HCT116 (cell line): ENCODE measurements around the gene EN2. TPM values are rescaled to one million over a fixed set of nuclear protein-coding genes. Genes with fewer than 3 reads are reported as not detected.

Experiments used
- ATAC-seq: fragments of 200-7000 bp; cut with Tn5 transposase; 2 replicates; pipeline ENCODE4 v1.9.1; 2020; ENCODE audit warnings: mild to moderate bottlenecking, moderate library complexity
- BruUV-seq: library from RNA; stranded (reverse); fragments of 400-500 nt; replicated peaks from 2 replicates; lab custom pipeline; 2021; lab: Mats Ljungman, UMichigan
- CTCF ChIA-PET: fragments of 300-600 bp; sonication (Branson Sonifier 250); formaldehyde crosslinking; loops from one replicate; lab custom pipeline; 2021; ENCODE audit warnings: antibody characterized with exemption; lab: Charles Lee
- POLR2A ChIA-PET: fragments of 300-600, 350-600 bp; sonication (Branson Sonifier 250); formaldehyde crosslinking; loops from one replicate; lab custom pipeline; 2021; ENCODE audit warnings: antibody characterized with exemption; lab: Charles Lee
- RAD21 ChIA-PET, 2 experiments: fragments of 300-600 bp; sonication (Branson Sonifier 250); formaldehyde crosslinking; loops; one replicate each; lab custom pipeline; 2023; ENCODE audit warnings: low total read pairs in 2 of 2; ENCODE audit not compliant: uncharacterized antibody in 2 of 2, unreplicated experiment in 2 of 2, low non-redundant PET in 1 of 2; lab: Charles Lee
- DNase-seq: peaks from one replicate; pipeline ENCODE4 v3.0.0-alpha.2; 2010; ENCODE audit warnings: low read depth, low spot score
- H2AFZ ChIP-seq: fragments of 200-600 bp; shearing (Covaris generic), sonication (generic); 2 replicates; pipeline ENCODE4 v1.6.1; 2017; ENCODE audit warnings: low read depth, mixed run types, mixed read lengths, antibody characterized with exemption, low read length; ENCODE audit not compliant: poor library complexity, severe bottlenecking
- H3K27ac ChIP-seq: 2 replicates; pipeline ENCODE4 v1.5.1; 2012; ENCODE audit warnings: low read depth, low read length
- H3K27me3 ChIP-seq: fragments of 200-600 bp; sonication (generic); 2 replicates; pipeline ENCODE4 v1.6.1; 2016; ENCODE audit warnings: mixed run types, low read length, mixed read lengths; ENCODE audit not compliant: insufficient read depth
- H3K36me3 ChIP-seq, 2 experiments: fragments of 200-500 bp in 1 of 2; fragments of 200-600 bp in 1 of 2; sonication (Bioruptor generic) in 1 of 2; sonication (generic) in 1 of 2; 2 replicates each; pipeline versions ENCODE4 v1.5.1 to v1.6.1; 2014 to 2016; ENCODE audit warnings: low read length in 2 of 2, inconsistent platforms in 1 of 2, mixed read lengths in 1 of 2, mixed run types in 1 of 2; ENCODE audit not compliant: insufficient read depth in 2 of 2, control insufficient read depth in 1 of 2
- H3K4me1 ChIP-seq, 2 experiments: fragments of 200-600 bp in 1 of 2; sonication (generic) in 1 of 2; 2 replicates each; pipeline versions ENCODE4 v1.5.1 to v1.6.1; 2012 to 2017; ENCODE audit warnings: low read length in 2 of 2, inconsistent platforms in 1 of 2, mild to moderate bottlenecking in 1 of 2, mixed read lengths in 1 of 2, mixed run types in 1 of 2, moderate library complexity in 1 of 2; ENCODE audit not compliant: insufficient read depth in 2 of 2, control insufficient read depth in 1 of 2
- H3K4me2 ChIP-seq: fragments of 200-600 bp; sonication (generic); 2 replicates; pipeline ENCODE4 v1.6.1; 2017; ENCODE audit warnings: mixed run types, low read length, mixed read lengths
- H3K4me3 ChIP-seq, 2 experiments: fragments of 200-600 bp in 1 of 2; sonication (generic) in 1 of 2; replicated peaks in 1 of 2; 2 replicates each; pipeline ENCODE4 v1.5.1; 2011 to 2016; ENCODE audit warnings: low read length in 2 of 2, control low read depth in 1 of 2, low read depth in 1 of 2, mild to moderate bottlenecking in 1 of 2, mixed read lengths in 1 of 2, mixed run types in 1 of 2
- H3K79me2 ChIP-seq: fragments of 200-600 bp; sonication (generic); 2 replicates; pipeline ENCODE4 v1.6.1; 2017; ENCODE audit warnings: mild to moderate bottlenecking, mixed run types, low read length, moderate library complexity, mixed read lengths; ENCODE audit not compliant: insufficient read depth
- H3K9ac ChIP-seq: fragments of 200-600 bp; sonication (generic); 2 replicates; pipeline ENCODE4 v1.6.1; 2016; ENCODE audit warnings: low read length, mixed read lengths
- H3K9me2 ChIP-seq: fragments of 200-600 bp; sonication (generic), shearing (Covaris generic); 2 replicates; pipeline ENCODE4 v1.6.1; 2017; ENCODE audit warnings: mixed run types, mild to moderate bottlenecking, moderate library complexity; ENCODE audit not compliant: insufficient read depth
- H3K9me3 ChIP-seq, 2 experiments: fragments of 200-500 bp in 1 of 2; fragments of 200-600 bp in 1 of 2; sonication (Bioruptor generic) in 1 of 2; sonication (generic) in 1 of 2; 2 replicates each; pipeline ENCODE4 v1.6.1; 2014 to 2017; ENCODE audit warnings: low read length in 2 of 2, mixed read lengths in 2 of 2, inconsistent platforms in 1 of 2, low read depth in 1 of 2, mild to moderate bottlenecking in 1 of 2, mixed run types in 1 of 2, moderate library complexity in 1 of 2; ENCODE audit not compliant: control insufficient read depth in 1 of 2, insufficient read depth in 1 of 2
- H4K20me1 ChIP-seq: fragments of 200-600 bp; sonication (generic), shearing (Covaris generic); 2 replicates; pipeline ENCODE4 v1.6.1; 2017; ENCODE audit warnings: mixed run types, mild to moderate bottlenecking, moderate library complexity; ENCODE audit not compliant: insufficient read depth
- EZH2 ChIP-seq: fragments of 200-600 bp; sonication (generic); IDR thresholded peaks from 2 replicates; pipeline ENCODE4 v1.6.1; 2017; ENCODE audit warnings: antibody characterized with exemption, mixed run types
- EZH2phosphoT487 ChIP-seq: fragments of 200-600 bp; IDR thresholded peaks from 2 replicates; pipeline ENCODE4 v1.6.1; 2018; ENCODE audit warnings: antibody characterized with exemption, borderline replicate concordance
- JUND ChIP-seq: IDR thresholded peaks from 2 replicates; pipeline ENCODE4 v1.6.1; 2012
- POLR2AphosphoS5 ChIP-seq: IDR thresholded peaks from 2 replicates; pipeline ENCODE4 v1.6.1; 2011; ENCODE audit warnings: mild to moderate bottlenecking, low read depth, low read length, moderate library complexity
- RAD21 ChIP-seq: IDR thresholded peaks from 2 replicates; pipeline ENCODE4 v1.6.1; 2012; ENCODE audit warnings: low read depth, mild to moderate bottlenecking
- SRF ChIP-seq: IDR thresholded peaks from 2 replicates; pipeline ENCODE4 v1.6.1; 2012; ENCODE audit warnings: low read depth
- TCF7L2 ChIP-seq: IDR thresholded peaks from 2 replicates; pipeline ENCODE4 v1.7.0; 2011; ENCODE audit warnings: borderline replicate concordance, inconsistent platforms; ENCODE audit not compliant: insufficient read depth, insufficient read length; ENCODE audit errors: extremely low read depth
- YY1 ChIP-seq: IDR thresholded peaks from 2 replicates; pipeline ENCODE4 v1.6.1; 2011; ENCODE audit warnings: low read length, low read depth, moderate library complexity, mild to moderate bottlenecking; ENCODE audit not compliant: insufficient replicate concordance; ENCODE audit errors: extremely low read depth
- ZFX ChIP-seq: fragments of 450-650 bp; IDR thresholded peaks from 2 replicates; pipeline ENCODE4 v1.6.1; 2017
- intact Hi-C: fragments of 100-400 bp; cut with micrococcal nuclease; formaldehyde crosslinking; loops from 2 replicates; pipeline ENCODE4 v1.10.0; 2022
- total RNA-seq: library from RNA; stranded (reverse); gene quantifications from one replicate; pipeline ENCODE4 v1.2.1, GENCODE V29; 2021; ENCODE audit not compliant: unreplicated experiment
- TF ChIP-seq, protein P1 (sequence below): IDR thresholded peaks from 2 replicates; pipeline ENCODE4 v1.6.1; 2012; ENCODE audit warnings: low read depth
- TF ChIP-seq, protein P2 (sequence below), 3 experiments: fragments of 200-600 bp in 1 of 3; sonication (generic) in 1 of 3; IDR thresholded peaks in 2 of 3; conservative IDR thresholded peaks in 1 of 3; 2 replicates each; pipeline ENCODE4 v1.5.1; 2012 to 2017; ENCODE audit warnings: low read depth in 2 of 3, low read length in 2 of 3, antibody characterized with exemption in 1 of 3, borderline replicate concordance in 1 of 3, control low read depth in 1 of 3, mild to moderate bottlenecking in 1 of 3, mixed read lengths in 1 of 3, mixed run types in 1 of 3, moderate library complexity in 1 of 3; ENCODE audit not compliant: insufficient read depth in 1 of 3

Gene EN2
- total RNA-seq, 1 experiment from 2014 or later, result 0.32 TPM

- Histone ChIP-seq H3K4me1 (no peaks in the 10 kb centered on the region), H3K79me2 (no peaks in the 10 kb centered on the region), H3K4me2 (no peak overlapping the region), H4K20me1 (no peaks in the 10 kb centered on the region), H2AFZ (no peak overlapping the region), H3K27ac (no peak overlapping the region), H3K4me3 (no peak overlapping the region), H3K9me3 (no peaks in the 10 kb centered on the region), H3K9me2 (no peaks in the 10 kb centered on the region), H3K9ac (no peak overlapping the region), H3K36me3 (no peaks in the 10 kb centered on the region), H3K27me3 (no peaks in the 10 kb centered on the region)
- TF ChIP-seq, protein P1, sequence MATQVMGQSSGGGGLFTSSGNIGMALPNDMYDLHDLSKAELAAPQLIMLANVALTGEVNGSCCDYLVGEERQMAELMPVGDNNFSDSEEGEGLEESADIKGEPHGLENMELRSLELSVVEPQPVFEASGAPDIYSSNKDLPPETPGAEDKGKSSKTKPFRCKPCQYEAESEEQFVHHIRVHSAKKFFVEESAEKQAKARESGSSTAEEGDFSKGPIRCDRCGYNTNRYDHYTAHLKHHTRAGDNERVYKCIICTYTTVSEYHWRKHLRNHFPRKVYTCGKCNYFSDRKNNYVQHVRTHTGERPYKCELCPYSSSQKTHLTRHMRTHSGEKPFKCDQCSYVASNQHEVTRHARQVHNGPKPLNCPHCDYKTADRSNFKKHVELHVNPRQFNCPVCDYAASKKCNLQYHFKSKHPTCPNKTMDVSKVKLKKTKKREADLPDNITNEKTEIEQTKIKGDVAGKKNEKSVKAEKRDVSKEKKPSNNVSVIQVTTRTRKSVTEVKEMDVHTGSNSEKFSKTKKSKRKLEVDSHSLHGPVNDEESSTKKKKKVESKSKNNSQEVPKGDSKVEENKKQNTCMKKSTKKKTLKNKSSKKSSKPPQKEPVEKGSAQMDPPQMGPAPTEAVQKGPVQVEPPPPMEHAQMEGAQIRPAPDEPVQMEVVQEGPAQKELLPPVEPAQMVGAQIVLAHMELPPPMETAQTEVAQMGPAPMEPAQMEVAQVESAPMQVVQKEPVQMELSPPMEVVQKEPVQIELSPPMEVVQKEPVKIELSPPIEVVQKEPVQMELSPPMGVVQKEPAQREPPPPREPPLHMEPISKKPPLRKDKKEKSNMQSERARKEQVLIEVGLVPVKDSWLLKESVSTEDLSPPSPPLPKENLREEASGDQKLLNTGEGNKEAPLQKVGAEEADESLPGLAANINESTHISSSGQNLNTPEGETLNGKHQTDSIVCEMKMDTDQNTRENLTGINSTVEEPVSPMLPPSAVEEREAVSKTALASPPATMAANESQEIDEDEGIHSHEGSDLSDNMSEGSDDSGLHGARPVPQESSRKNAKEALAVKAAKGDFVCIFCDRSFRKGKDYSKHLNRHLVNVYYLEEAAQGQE, result no peak
- no peak for TF ChIP-seq YY1
- TF ChIP-seq EZH2phosphoT487, result no peak
- TF ChIP-seq JUND, result no peak
- no peak for TF ChIP-seq ZFX
- TF ChIP-seq SRF, result no peak
- TF ChIP-seq POLR2AphosphoS5, result no peak
- TF ChIP-seq RAD21, result no peak
- TF ChIP-seq, protein P2, sequence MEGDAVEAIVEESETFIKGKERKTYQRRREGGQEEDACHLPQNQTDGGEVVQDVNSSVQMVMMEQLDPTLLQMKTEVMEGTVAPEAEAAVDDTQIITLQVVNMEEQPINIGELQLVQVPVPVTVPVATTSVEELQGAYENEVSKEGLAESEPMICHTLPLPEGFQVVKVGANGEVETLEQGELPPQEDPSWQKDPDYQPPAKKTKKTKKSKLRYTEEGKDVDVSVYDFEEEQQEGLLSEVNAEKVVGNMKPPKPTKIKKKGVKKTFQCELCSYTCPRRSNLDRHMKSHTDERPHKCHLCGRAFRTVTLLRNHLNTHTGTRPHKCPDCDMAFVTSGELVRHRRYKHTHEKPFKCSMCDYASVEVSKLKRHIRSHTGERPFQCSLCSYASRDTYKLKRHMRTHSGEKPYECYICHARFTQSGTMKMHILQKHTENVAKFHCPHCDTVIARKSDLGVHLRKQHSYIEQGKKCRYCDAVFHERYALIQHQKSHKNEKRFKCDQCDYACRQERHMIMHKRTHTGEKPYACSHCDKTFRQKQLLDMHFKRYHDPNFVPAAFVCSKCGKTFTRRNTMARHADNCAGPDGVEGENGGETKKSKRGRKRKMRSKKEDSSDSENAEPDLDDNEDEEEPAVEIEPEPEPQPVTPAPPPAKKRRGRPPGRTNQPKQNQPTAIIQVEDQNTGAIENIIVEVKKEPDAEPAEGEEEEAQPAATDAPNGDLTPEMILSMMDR (IDR thresholded peaks at IDR 0.05 in 2 of 3, conservative IDR thresholded peaks at IDR 0.05 in 1 of 3; ENCODE audit: borderline replicate concordance in 1 of 3, insufficient read depth in 1 of 3, low read depth in 2 of 3, low read length in 2 of 3), result no peak
- no peak for TF ChIP-seq TCF7L2
- no peak for TF ChIP-seq EZH2
- intact Hi-C loops, result no loop called here
- ChIA-PET CTCF (no interaction called here), POLR2A (no interaction called here), RAD21 (no interaction called here)
- ATAC-seq, result no peak
- BruUV-seq, result no TSS peak
- DNase-seq, result no peak
These were observed 4.3 kb downstream of the EN2 start for GRCh38 chr7:155462163-155462735.
